ENCODE results near the gene CLSTN1.

Gene CLSTN1

GRCh38 chr1:9705337-9706093 lies 118.2 kb downstream of the CLSTN1 start:
- Histone ChIP-seq H3K79me2 (ENCODE audit: insufficient read depth, low read length) (0 out of 2 replicates have a peak, but pooled peaks cover 3% of the 10 kb centered on the region), H3K4me2 (ENCODE audit: low read length) (no peak overlapping the region), H4K20me1 (ENCODE audit: insufficient read depth, low read length) (no peaks in the 10 kb centered on the region), H3K27ac (ENCODE audit: low read depth, low read length, poor library complexity, severe bottlenecking) (no peak overlapping the region), H3K27me3 (ENCODE audit: insufficient read depth, low read length) (no peaks in the 10 kb centered on the region), H3K4me1 (ENCODE audit: insufficient read depth, low read length, severe bottlenecking) (peaks cover 13% of the 10 kb centered on the region), H3K9me3 (ENCODE audit: low read length) (0 out of 2 replicates have a peak, but pooled peaks cover 2% of the 10 kb centered on the region), H3K9ac (ENCODE audit: low read length) (no peak overlapping the region), H3F3A (ENCODE audit: insufficient read depth, low read length) (no peaks in the 10 kb centered on the region), H3K36me3 (ENCODE audit: insufficient read depth, low read length) (peaks cover 22% of the 10 kb centered on the region), H3K9me2 (ENCODE audit: low read depth, low read length) (no peaks in the 10 kb centered on the region), H2AFZ (ENCODE audit: low read length) (no peak overlapping the region), H3K4me3 (ENCODE audit: low read depth, low read length, poor library complexity, severe bottlenecking) (no peak overlapping the region)
- TF ChIP-seq EZH2 (IDR thresholded peaks at IDR 0.05; ENCODE audit: borderline replicate concordance, low read length) (no peak), CTCF (IDR thresholded peaks at IDR 0.05; ENCODE audit: low read length) (no peak)

GRCh38 chr1:9703681-9704080 lies 120.1 kb downstream of the CLSTN1 start:
- Histone ChIP-seq H2AFZ (ENCODE audit: low read length) (no peak overlapping the region), H3K4me3 (ENCODE audit: low read depth, low read length, poor library complexity, severe bottlenecking) (no peak overlapping the region), H3K9me3 (ENCODE audit: low read length) (0 out of 2 replicates have a peak, but pooled peaks cover 2% of the 10 kb centered on the region), H3K9me2 (ENCODE audit: low read depth, low read length) (no peaks in the 10 kb centered on the region), H3K27me3 (ENCODE audit: insufficient read depth, low read length) (no peaks in the 10 kb centered on the region), H3K36me3 (ENCODE audit: insufficient read depth, low read length) (peaks cover 16% of the 10 kb centered on the region), H3K79me2 (ENCODE audit: insufficient read depth, low read length) (0 out of 2 replicates have a peak, but pooled peaks cover 3% of the 10 kb centered on the region), H3K4me2 (ENCODE audit: low read length) (no peak overlapping the region), H3K9ac (ENCODE audit: low read length) (no peak overlapping the region), H3F3A (ENCODE audit: insufficient read depth, low read length) (no peaks in the 10 kb centered on the region), H4K20me1 (ENCODE audit: insufficient read depth, low read length) (no peaks in the 10 kb centered on the region), H3K27ac (ENCODE audit: low read depth, low read length, poor library complexity, severe bottlenecking) (no peak overlapping the region), H3K4me1 (ENCODE audit: insufficient read depth, low read length, severe bottlenecking) (peaks cover 13% of the 10 kb centered on the region)
- TF ChIP-seq CTCF (IDR thresholded peaks at IDR 0.05; ENCODE audit: low read length) (no peak), EZH2 (IDR thresholded peaks at IDR 0.05; ENCODE audit: borderline replicate concordance, low read length) (no peak)

- H3K4me3 ChIP-seq (ENCODE audit: low read depth, low read length, poor library complexity, severe bottlenecking), result no peak overlapping the region
- no peaks in the 10 kb centered on the region for H4K20me1 ChIP-seq (ENCODE audit: insufficient read depth, low read length)
- H3K9me3 ChIP-seq (ENCODE audit: low read length), result 0 out of 2 replicates have a peak, but pooled peaks cover 2% of the 10 kb centered on the region
- H3F3A ChIP-seq (ENCODE audit: insufficient read depth, low read length), result no peaks in the 10 kb centered on the region
- H3K9ac ChIP-seq (ENCODE audit: low read length), result no peak overlapping the region
- H3K27ac ChIP-seq (ENCODE audit: low read depth, low read length, poor library complexity, severe bottlenecking), result no peak overlapping the region
- no peaks in the 10 kb centered on the region for H3K9me2 ChIP-seq (ENCODE audit: low read depth, low read length)
- H3K27me3 ChIP-seq (ENCODE audit: insufficient read depth, low read length), result no peaks in the 10 kb centered on the region
- peaks cover 13% of the 10 kb centered on the region for H3K4me1 ChIP-seq (ENCODE audit: insufficient read depth, low read length, severe bottlenecking)
- TF ChIP-seq CTCF (IDR thresholded peaks at IDR 0.05; ENCODE audit: low read length), result no peak
- no peak for TF ChIP-seq EZH2 (IDR thresholded peaks at IDR 0.05; ENCODE audit: borderline replicate concordance, low read length)
- no peak overlapping the region for H3K4me2 ChIP-seq (ENCODE audit: low read length)
- no peak overlapping the region for H2AFZ ChIP-seq (ENCODE audit: low read length)
- H3K79me2 ChIP-seq (ENCODE audit: insufficient read depth, low read length), result 0 out of 2 replicates have a peak, but pooled peaks cover 3% of the 10 kb centered on the region
- peaks cover 16% of the 10 kb centered on the region for H3K36me3 ChIP-seq (ENCODE audit: insufficient read depth, low read length)
Measured at GRCh38 chr1:9703165-9703509, 120.6 kb downstream of the CLSTN1 start.

Measured in OCI-LY1 (cell line).